C4-2B (cell line): ENCODE results near the gene DOCK3.

ENCODE experiments used
- ZFX ChIP-seq: fragments of 450-650 bp; IDR thresholded peaks from 2 replicates; pipeline ENCODE4 v1.6.1; 2017
- TF ChIP-seq, protein P1 (sequence below): fragments of 450-650 bp; conservative IDR thresholded peaks from 2 replicates; pipeline ENCODE4 v1.5.1; 2017; ENCODE audit warnings: mild to moderate bottlenecking

- TF ChIP-seq, protein P1, sequence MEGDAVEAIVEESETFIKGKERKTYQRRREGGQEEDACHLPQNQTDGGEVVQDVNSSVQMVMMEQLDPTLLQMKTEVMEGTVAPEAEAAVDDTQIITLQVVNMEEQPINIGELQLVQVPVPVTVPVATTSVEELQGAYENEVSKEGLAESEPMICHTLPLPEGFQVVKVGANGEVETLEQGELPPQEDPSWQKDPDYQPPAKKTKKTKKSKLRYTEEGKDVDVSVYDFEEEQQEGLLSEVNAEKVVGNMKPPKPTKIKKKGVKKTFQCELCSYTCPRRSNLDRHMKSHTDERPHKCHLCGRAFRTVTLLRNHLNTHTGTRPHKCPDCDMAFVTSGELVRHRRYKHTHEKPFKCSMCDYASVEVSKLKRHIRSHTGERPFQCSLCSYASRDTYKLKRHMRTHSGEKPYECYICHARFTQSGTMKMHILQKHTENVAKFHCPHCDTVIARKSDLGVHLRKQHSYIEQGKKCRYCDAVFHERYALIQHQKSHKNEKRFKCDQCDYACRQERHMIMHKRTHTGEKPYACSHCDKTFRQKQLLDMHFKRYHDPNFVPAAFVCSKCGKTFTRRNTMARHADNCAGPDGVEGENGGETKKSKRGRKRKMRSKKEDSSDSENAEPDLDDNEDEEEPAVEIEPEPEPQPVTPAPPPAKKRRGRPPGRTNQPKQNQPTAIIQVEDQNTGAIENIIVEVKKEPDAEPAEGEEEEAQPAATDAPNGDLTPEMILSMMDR: no peak
- no peak for TF ChIP-seq ZFX
These were observed 435.9 kb downstream of the DOCK3 start for GRCh38 chr3:51110586-51110985.
